Activated naive CD8-positive, alpha-beta T cell (primary cell): Measurements from ENCODE around the gene IKBKG.
"Not testable (repeated sequence)": the region's sequence is repeated elsewhere in the genome, so short reads cannot be mapped to it uniquely, and the experiment has no call there.

Source experiments
- H3K27ac Mint-ChIP-seq: one replicate; pipeline ENCODE4 v1.8.0; 2021; ENCODE audit warnings: mixed read lengths
- H3K27me3 Mint-ChIP-seq: one replicate; pipeline ENCODE4 v1.8.0; 2021; ENCODE audit warnings: mixed read lengths
- H3K36me3 Mint-ChIP-seq: one replicate; pipeline ENCODE4 v1.8.0; 2021; ENCODE audit warnings: mixed read lengths
- H3K4me1 Mint-ChIP-seq: one replicate; pipeline ENCODE4 v1.8.0; 2021; ENCODE audit warnings: low read depth, mixed read lengths
- H3K4me3 Mint-ChIP-seq: one replicate; pipeline ENCODE4 v1.8.0; 2021; ENCODE audit warnings: mild to moderate bottlenecking, mixed read lengths
- H3K9me3 Mint-ChIP-seq: one replicate; pipeline ENCODE4 v1.8.0; 2021; ENCODE audit warnings: low read depth, mixed read lengths

The IKBKG gene

DNA sequence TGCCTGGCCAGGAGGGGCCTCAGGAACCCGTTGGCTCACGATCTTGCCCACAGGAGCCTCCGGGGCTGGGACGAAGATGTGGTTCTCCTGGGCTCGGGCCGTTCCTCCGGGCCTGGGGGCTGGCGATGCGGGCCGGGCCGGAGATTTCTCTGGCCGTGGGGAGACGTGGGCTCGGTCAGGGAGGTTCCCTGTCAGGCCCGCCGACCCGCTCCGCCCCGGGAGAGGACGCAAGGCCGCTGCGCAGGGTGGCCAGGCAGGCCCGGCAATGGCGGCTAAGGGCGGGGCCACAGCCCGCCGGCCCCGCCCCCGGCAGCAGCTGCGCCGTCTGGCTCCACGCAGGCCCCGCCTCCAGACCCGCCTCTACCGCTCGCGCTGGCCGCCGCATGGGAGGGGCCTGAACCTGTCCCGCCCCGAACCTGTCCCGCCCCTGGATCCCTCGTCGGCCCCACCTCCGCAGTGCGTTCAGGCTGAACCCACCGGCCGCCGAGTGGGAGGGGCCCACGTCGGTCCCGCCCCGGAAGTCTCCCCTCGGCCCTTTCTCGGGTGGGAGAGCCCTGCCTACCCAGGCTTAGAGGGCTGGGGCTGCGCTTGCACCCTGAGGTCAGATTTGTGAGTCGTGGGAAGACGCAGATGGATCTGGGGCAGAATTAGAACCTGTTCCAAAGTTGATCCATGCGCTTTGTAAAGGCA is 31.3 kb upstream of the IKBKG start, which contains the start of gene FAM3A:
Gene FAM3A, minus strand, starts transcription at position 267 of the 690 bp plus-strand sequence. CDS start 460 bp downstream, outside the sequence.
- no peaks in the 10 kb centered on the region for H3K9me3 Mint-ChIP-seq
- H3K4me1 Mint-ChIP-seq: peaks cover 23% of the 10 kb centered on the region
- peak within 1 kb of the TSS; percentile 88 for H3K27ac Mint-ChIP-seq
- peak within 1 kb of the TSS; percentile 87 for H3K4me3 Mint-ChIP-seq
- no peaks in the 10 kb centered on the region for H3K36me3 Mint-ChIP-seq
- H3K27me3 Mint-ChIP-seq: no peaks in the 10 kb centered on the region

DNA sequence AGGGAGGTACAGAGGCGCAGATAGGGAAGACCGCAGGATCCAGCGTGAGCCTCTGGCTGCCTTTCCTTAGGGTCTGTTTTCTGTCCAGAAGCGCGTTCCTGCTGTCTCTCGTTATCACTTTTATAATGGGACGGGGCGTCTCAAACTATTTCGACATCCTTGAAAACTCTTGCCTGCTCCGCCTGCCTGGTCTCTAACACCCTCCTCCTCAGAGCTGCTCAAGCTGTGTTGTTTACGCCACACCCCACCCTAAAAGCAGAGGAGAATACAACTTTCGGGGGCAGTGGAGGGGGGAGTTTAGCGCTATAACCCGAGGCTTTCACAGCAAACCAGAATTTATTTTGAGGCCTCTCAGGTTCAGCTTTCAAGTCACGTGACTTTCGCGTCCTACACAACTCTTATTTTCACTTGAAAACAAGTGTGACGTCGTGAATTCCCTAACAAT is 30.7 kb upstream of the IKBKG start:
- Mint-ChIP-seq H3K27me3 (no peaks in the 10 kb centered on the region), H3K9me3 (no peaks in the 10 kb centered on the region), H3K4me3 (peak overlapping the region; percentile 79), H3K27ac (peak overlapping the region; percentile 78), H3K36me3 (no peaks in the 10 kb centered on the region), H3K4me1 (peaks cover 20% of the 10 kb centered on the region)

DNA sequence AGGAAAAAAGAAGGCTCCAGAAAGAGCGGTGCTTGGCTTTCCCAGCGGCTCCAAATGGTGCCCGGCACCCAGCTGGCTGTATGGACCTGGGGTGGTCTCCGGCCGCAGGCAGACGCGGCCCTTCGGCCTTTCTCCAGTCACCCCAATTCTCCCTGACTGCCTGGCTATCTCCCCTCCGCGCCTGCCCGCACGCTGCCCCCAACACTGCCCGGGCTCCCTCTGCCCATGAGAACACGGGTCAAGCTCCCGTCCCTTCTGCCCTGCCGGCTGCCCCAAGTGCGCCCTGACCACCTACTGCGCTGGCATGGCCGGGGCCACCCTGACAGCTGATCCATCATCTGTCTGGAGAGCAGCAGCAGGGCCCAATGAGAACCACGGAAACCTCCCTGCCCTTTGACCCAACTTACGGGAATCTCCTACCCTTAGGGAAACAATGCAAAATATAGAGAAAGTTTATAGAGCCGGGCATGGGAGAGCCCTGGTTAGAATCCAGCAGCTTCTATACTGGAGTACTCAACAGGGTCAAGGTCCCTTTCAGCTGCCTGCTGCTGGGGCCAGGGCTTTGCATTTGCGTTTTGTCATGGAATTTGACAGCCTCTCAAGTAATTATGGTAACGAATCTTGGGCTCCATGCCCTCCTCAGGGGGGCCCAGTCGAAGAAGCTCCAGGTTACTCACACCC is 30.2 kb upstream of the IKBKG start:
- H3K4me1 Mint-ChIP-seq: peaks cover 17% of the 10 kb centered on the region
- H3K9me3 Mint-ChIP-seq: no peaks in the 10 kb centered on the region
- H3K27ac Mint-ChIP-seq: no peak overlapping the region
- H3K36me3 Mint-ChIP-seq: no peaks in the 10 kb centered on the region
- H3K4me3 Mint-ChIP-seq: peak overlapping the region; percentile 32
- H3K27me3 Mint-ChIP-seq: no peaks in the 10 kb centered on the region

DNA sequence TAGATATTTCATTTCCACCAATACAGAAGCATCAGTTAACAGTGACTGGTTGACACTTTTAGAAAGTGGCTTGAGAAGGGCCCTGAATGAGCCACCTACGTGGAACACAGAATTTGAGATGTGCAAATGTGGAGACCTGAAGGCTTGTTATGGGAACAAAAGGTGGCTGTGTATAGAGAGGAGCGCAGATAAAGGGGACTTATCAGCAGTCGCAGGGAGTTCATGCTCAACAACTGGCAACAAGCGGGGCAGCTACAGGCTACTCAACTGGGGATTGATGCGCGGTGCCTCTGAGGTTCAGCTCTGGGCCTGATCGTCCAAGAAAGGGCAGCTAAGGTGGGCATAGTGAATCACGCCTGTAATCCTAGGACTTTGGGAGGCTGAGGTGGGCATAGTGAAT is 28.0 kb upstream of the IKBKG start:
- H3K27ac Mint-ChIP-seq: no peak overlapping the region
- H3K9me3 Mint-ChIP-seq: no peaks in the 10 kb centered on the region
- peaks cover 9% of the 10 kb centered on the region for H3K4me1 Mint-ChIP-seq
- H3K27me3 Mint-ChIP-seq: no peaks in the 10 kb centered on the region
- no peak overlapping the region for H3K4me3 Mint-ChIP-seq
- H3K36me3 Mint-ChIP-seq: no peaks in the 10 kb centered on the region

DNA sequence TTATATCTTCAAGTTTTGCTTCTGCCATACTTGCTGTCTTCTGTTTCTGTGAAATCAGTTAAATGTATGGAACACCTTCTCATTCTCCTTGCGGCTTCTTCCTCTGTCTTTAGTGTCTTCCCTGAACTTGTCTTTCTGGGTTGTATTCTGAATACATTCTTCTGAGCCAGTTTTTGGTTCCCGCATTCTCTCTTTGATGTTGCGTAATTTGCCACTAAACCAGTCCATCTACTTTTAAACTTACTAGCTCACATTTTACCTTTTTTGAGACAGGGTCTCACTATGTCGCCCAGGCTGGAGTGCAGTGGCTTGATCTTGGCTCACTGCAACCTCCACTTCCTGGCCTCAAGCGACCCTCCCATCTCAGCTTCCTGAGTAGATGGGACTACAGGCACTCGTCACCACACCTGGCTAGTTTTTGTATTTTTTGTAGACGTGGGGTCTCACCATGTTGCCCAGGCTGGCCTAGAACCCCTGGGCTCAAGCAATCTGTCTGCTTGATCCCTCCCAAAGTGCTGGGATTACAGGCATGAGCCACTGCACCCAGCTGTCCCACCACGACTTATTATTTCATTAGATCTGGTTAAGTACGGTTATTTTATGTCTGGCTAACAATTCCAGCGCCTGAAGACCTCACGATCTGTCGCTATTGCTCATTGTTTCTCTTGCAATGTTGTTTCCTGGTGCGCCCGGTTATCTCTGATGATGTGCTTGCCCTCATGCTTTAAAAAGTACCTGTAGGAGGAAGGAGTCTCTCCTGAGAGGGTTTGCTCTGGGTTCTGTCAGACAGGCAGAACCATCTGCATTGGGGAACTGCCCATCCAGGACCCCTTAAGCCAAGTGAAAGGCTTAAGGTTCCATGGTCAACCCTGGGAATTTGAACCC is 21.6 kb upstream of the IKBKG start:
- Mint-ChIP-seq H3K27ac (no peak overlapping the region), H3K4me1 (peaks cover 15% of the 10 kb centered on the region), H3K27me3 (no peaks in the 10 kb centered on the region), H3K36me3 (no peaks in the 10 kb centered on the region), H3K4me3 (peak overlapping the region; percentile 25), H3K9me3 (no peaks in the 10 kb centered on the region)

DNA sequence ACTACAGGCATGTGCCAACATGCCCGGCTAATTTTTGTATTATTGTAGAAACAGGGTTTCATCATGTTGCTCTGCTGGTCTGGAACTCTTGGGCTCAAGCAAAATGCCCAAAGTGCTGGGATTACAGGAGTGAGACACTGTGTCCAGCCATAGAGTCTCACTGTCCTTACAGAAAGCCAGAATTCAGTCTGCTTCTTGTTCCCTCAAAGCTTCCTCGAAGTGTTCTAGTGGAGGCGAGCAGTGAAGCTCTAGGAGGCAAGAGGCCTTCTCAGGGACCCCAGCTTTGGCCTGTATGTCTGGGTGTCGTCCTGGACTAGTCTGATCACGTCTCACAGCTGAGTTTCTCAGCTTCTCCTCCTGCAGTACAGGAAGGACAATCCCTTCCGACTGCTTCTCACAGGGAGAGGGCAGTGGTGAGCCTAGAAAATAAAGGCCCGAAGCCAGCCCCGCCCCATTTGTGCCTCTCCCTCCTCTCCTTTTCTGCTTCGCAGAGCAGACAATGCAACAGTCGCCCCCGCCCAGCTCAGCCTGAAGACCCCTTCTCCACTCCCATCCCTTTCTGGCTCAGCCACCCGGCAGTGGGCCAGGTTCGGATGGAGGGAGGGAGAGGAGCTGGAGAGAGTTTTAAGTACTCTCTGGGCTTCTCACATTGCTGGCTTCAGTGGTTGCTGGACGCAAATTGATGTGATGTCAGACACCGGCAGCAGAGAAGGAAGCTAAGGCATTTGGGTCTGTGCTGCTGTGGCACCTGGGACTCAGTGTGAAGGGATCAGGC is 20.3 kb upstream of the IKBKG start:
- H3K9me3 Mint-ChIP-seq: no peaks in the 10 kb centered on the region
- H3K36me3 Mint-ChIP-seq: no peaks in the 10 kb centered on the region
- peaks cover 15% of the 10 kb centered on the region for H3K4me1 Mint-ChIP-seq
- no peak overlapping the region for H3K4me3 Mint-ChIP-seq
- no peaks in the 10 kb centered on the region for H3K27me3 Mint-ChIP-seq
- no peak overlapping the region for H3K27ac Mint-ChIP-seq

DNA sequence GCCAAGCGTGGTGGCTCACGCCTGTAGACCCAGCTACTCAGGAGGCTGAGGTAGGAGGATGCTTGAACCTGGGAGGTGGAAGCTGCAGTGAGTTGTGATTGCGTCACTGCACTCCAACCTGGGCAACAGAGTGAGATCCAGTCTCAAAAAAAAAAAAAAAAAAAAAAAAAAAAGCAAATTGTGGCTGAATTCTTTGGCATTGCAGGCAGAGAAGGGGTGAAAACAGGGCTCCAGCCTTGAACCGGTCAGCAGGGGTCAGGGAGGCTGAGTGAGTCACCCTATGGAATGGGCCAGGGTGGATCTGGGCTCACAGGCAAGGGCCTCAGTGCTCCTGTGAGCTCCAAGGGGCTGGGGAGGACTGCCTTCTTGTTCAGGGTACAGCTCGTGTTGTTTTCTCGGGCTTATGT is 18.2 kb upstream of the IKBKG start:
- Mint-ChIP-seq H3K9me3 (no peaks in the 10 kb centered on the region), H3K4me1 (peaks cover 15% of the 10 kb centered on the region), H3K27ac (no peak overlapping the region), H3K36me3 (no peaks in the 10 kb centered on the region), H3K4me3 (no peak overlapping the region), H3K27me3 (no peaks in the 10 kb centered on the region)

DNA sequence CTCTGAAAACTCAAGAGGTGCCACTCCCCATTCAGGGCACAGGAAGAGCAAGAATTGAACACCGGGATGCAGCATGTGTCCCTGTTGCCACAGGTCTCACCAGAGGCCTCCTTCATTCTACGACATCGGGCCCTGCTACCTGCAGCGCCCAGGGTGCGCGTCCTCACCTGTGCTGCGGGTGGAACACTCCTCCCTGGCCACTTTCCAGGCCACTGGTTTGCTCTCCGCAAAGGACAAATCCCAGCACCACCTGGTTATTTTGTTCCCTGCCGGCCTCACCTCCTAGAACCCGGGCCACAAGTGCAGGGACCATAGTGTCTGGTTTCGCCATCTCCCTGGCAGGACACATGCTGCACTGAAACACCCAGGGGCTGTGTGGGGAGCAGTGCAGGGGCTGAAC is 17.1 kb upstream of the IKBKG start:
- H3K9me3 Mint-ChIP-seq: no peaks in the 10 kb centered on the region
- no peaks in the 10 kb centered on the region for H3K27me3 Mint-ChIP-seq
- peaks cover 17% of the 10 kb centered on the region for H3K4me1 Mint-ChIP-seq
- no peak overlapping the region for H3K4me3 Mint-ChIP-seq
- no peaks in the 10 kb centered on the region for H3K36me3 Mint-ChIP-seq
- H3K27ac Mint-ChIP-seq: peak overlapping the region; percentile 6

DNA sequence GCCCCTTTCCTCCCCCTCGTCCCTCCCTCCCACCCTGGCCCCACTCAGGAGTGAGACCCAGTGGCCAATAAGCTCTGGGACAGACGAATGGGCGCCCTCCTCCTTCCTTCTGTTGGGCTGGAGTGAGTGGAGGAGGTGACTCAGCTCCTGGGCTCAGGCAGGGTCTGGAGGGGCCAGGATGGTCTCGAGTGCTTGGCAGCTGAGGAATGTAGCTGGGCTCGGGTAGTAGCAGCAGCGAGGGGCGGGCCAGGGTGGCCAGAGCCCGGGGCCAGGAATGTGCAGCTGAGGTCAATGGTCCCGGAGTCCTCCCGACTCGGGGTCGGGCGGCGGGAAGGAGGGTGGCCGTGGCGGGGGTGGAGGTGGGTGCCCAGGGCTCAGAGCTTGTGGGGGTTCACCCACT is 15.8 kb upstream of the IKBKG start:
- Mint-ChIP-seq H3K4me1 (peaks cover 8% of the 10 kb centered on the region), H3K27ac (no peak overlapping the region), H3K9me3 (no peaks in the 10 kb centered on the region), H3K4me3 (no peak overlapping the region), H3K27me3 (no peaks in the 10 kb centered on the region), H3K36me3 (no peaks in the 10 kb centered on the region)

DNA sequence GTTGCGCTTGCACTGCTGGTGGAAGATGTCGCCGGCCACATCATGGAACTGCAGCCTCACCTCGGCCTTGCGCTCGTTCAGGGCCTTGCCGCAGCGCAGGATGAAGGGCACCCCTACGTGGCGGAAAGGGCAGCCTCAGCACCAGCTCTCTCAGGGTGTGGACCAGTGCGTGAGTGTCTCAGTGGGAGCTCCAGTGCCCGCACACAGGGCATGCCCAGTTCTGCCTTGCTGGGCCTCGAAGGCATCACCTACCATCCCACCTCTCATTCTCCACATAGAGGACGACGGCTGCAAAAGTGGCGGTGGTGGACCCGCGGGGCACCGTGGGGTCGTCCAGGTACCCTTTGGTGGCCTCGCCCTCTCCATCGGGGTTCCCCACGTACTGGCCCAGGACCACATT is 14.7 kb upstream of the IKBKG start:
- Mint-ChIP-seq H3K4me1 (peaks cover 2% of the 10 kb centered on the region), H3K4me3 (no peak overlapping the region), H3K9me3 (no peaks in the 10 kb centered on the region), H3K36me3 (no peaks in the 10 kb centered on the region), H3K27ac (no peak overlapping the region), H3K27me3 (no peaks in the 10 kb centered on the region)

DNA sequence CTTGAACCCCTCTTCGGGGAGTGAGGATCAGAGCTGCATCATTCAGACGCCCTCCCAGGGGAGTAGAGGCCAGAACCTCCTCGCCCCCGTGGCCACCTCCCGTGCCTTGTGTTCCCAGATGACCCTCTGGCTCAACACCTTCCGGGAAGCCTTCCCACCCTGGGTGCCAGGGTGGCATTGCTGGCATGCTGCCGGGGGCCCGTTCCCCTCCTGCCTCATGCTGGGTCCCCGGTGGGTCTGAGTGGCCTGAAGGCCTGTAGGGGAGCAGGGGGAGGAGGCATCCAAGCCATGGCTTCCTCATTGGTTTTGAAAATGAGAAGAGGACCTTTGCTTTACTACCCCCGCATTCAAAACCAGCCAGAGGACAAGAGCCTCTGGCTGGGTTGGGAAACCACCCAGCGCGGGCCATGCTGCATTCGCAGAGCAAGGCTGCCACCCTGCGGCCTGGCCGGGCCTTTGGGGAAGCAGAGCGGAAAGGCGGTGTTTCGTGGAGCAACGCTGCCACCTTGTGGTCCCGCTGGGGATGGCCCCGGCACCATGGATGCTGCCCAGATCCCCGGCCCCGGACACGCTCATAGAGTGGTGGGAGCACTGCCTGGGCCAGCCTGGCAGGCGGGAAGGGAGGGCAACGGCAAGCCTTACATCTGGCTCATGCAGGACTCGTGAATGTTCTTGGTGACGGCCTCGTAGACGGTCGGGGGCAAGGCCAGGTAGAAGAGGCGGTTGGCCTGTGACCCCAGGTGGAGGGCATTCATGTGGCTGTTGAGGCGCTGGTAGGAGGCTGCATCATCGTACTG is 12.7 kb upstream of the IKBKG start:
- H3K4me1 Mint-ChIP-seq: peaks cover 8% of the 10 kb centered on the region
- H3K36me3 Mint-ChIP-seq: no peaks in the 10 kb centered on the region
- no peaks in the 10 kb centered on the region for H3K9me3 Mint-ChIP-seq
- no peak overlapping the region for H3K4me3 Mint-ChIP-seq
- no peaks in the 10 kb centered on the region for H3K27me3 Mint-ChIP-seq
- H3K27ac Mint-ChIP-seq: no peak overlapping the region

DNA sequence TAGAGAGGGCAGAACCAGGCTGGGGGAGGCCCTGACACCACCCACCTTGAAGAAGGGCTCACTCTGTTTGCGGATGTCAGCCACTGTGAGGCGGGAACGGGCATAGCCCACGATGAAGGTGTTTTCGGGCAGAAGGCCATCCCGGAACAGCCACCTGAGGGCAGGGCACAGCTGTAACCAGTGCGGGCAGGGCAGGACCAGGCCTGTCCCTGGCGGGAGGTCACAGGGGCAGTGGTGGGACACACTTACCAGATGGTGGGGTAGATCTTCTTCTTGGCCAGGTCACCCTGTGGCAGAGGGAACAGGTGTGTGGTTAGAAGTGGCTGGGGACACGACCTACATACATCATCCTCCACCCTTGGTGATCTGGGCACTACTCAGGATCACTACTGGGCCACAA is 11.5 kb upstream of the IKBKG start:
- H3K9me3 Mint-ChIP-seq: no peaks in the 10 kb centered on the region
- H3K36me3 Mint-ChIP-seq: no peaks in the 10 kb centered on the region
- no peak overlapping the region for H3K27ac Mint-ChIP-seq
- H3K27me3 Mint-ChIP-seq: no peaks in the 10 kb centered on the region
- H3K4me1 Mint-ChIP-seq: peaks cover 8% of the 10 kb centered on the region
- no peak overlapping the region for H3K4me3 Mint-ChIP-seq

DNA sequence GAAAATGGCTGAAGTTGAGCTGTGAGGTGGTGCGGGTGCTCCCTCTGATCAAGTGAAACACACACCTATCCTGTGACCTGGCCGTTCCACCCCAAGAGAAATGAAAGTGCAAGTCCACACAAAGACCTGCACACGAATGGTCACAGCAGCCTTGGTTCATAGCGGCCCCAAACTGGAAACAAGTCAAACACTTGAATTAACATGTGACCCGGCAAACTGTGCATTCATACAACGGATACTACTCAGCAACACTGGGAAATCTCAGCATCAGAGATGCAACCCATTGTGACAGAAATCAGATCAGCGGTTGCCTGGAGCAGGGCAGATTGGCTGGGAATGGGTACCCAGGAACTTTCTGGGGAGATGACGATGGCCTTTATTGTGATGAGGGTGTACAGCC is 8.3 kb upstream of the IKBKG start:
- Mint-ChIP-seq H3K4me3 (no peak overlapping the region), H3K36me3 (no peaks in the 10 kb centered on the region), H3K27me3 (no peaks in the 10 kb centered on the region), H3K27ac (peak overlapping the region; percentile 85), H3K4me1 (peaks cover 27% of the 10 kb centered on the region), H3K9me3 (no peaks in the 10 kb centered on the region)

DNA sequence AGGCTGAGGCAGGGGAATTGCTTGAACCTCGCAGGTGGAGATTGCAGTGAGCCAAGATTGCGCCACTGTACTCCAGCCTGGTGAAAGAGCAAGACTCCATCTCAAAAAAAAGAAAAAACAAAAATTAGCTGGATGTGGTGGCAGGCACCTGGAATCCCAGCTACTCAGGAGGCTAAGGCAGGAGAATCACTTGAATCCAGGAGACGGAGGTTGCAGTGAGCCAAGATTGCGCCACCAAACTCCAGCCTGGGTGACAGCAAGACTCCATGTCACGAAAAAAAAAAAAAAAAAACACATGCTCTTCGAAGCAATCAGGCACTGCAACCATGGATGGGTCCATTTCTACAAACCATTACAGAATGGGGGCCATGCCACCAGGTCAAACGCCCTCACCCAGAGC is 7.1 kb upstream of the IKBKG start:
- H3K27ac Mint-ChIP-seq: peak overlapping the region; percentile 16
- not testable (repeated sequence) for H3K9me3 Mint-ChIP-seq, H3K36me3 Mint-ChIP-seq, H3K27me3 Mint-ChIP-seq
- peaks cover 33% of the 10 kb centered on the region for H3K4me1 Mint-ChIP-seq
- H3K4me3 Mint-ChIP-seq: peak overlapping the region; percentile 53
